CD4-positive, alpha-beta T cell treated with Interleukin-21 for 1 hour (primary cell): ENCODE results near the gene RERG.

ENCODE experiments used
- DNase-seq: peaks from one replicate; pipeline ENCODE4 v3.0.0-alpha.2; 2020

Gene RERG

DNA sequence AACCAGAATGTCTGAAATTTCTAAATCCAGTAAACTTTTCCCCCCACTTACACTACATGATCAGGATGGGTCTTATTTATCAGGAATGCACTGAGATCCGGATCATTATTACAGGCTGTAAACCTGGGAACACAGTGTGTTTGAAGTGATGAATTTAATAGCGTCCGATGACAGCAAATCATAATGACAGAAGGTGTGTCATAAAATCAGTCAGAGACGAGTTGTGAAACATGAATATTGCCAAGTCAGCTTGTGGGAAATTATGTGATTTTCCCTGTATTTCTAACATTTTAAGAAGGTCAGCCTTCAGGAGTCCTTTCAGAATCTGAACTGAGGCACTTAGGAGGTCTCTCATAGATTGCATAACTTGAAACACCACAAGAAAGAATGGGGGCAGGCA is 36.7 kb downstream of the RERG start:
- DNase-seq, result no peak

DNA sequence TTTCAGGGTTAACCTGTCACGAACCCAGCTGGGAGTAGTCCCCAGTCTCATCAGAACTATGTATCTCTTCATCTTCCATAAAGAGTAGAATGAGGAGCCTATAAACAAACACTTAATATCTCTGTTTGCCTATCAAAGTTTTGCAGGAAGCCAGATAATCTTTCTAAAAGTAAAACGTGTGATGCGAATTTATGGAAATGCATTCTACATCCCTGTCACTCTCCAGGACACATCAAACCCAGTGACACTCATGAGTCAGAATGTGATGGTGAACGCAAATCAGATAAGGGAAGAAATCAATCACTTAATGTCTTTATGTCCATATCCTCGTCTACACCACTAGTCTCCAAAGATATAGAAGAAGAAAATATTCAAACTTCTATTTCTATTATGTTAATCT is 37.4 kb downstream of the RERG start:
- DNase-seq, result no peak

DNA sequence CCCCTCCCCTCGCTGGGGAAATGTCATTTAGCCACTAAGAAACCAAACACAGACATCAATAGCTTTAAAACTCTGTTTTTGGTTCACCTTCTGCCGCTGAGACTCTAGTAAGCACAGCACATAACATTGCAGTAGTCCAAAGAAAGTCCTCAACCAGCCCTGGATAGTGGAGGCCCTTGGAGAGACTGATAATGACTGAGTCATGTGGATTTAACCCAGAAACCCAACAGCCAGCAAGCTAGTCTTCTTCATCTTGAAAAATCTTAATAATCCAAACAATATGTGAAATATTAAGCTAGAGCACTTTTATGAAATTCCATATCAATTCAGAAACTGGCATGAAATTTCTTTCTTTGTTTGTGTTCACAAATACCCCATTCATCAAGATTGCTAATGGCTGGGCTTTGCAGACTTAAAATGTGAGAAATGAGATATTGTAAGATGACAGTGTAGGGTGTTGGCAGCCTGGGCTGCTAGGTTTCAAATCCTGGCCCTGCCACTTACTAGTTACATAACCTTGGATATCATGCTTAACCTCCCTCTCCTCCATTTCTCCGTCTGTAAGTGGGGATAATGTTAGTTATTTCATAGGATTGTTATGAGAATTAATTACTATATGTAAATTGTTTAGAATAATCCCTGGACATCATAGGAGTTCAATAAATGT is 40.1 kb downstream of the RERG start:
- DNase-seq, result no peak

DNA sequence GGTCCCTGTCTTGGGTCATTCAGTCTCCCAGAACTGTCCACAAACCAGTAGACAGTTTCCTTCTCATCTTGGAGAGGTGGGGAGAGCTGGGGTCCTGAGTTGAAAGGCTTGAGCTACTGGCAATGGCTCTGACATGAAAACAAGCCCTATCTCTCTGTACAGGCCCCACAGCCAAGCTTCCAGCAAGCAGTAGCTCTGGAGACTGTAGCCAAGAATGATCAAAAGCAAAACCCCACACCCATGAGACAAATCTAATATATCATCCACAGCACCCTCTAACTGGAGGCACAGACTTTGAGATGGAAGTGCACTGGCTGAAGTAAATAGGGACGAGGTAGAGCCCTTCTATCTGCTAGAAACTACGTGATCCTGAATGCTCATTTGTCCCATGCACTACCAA is 40.9 kb downstream of the RERG start:
- DNase-seq, result no peak

DNA sequence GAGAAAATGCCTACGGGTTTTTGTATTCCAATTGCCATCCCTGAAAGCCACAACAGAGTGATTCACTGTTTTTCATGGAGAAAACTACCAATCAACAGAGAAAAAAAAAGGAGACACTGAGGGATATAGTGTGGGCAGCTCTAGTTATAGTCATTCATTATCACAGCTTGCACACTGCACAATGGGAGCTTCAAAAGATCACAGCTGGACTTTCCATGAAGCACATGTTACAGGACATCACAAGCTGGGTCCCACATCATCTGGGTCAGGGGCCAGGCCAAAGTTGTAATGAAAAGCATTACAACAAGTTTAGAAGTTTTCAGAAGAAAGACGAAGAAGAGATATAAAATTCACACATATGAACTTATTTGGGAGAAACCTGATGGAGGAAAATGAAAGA is 41.5 kb downstream of the RERG start:
- DNase-seq, result no peak

DNA sequence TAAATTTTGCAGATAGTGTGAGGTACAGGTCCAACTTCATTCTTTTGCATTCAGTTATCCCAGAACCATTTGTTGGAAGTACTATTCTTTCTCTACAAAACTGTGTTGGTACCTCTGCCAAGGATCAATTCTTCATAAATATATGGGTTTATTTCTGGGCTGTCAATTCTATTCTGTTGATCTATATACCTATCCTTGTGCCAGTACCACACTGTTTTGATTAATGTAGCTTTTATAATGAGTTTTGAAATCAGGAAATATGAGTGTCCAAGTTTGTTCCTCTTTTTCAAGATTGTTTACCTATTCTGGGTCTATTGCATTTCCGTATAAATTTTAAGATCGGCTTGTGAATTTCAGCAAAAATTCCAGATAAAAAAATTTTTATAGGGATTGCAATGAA is 48.1 kb downstream of the RERG start:
- DNase-seq, result no peak

DNA sequence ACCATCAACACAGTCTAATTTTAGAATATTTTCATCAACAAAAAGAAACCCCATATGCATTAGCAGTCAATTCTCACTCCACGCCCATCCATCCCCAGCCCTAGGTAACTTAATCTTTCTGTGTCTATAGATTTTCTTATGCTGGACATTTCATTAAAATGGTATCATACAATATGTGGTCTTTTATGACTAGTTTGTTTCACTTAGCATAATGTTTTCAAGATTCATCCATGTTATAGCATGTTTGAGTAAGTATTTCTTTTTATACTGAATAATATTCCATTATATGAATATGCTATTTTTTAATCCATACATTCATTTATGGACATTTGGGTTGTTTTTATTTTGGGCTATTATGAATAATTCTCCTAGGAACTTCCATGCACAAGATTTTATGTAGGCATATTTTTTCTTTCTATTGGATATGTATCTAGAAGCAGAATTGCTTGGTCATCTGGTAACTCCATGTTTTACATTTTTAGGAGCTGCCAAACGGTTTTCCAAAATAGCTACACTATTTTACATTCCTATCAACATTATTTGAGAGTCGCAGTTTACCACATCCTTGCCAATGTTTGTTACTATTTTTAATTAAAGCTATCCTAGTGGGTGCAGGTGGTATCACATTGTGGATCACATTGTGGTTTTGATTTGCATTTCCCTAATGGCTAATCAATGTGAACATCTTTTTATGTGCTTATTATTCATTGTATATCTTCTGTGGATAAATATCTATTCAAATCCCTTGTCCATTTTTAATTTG is 49.0 kb downstream of the RERG start:
- no peak for DNase-seq

DNA sequence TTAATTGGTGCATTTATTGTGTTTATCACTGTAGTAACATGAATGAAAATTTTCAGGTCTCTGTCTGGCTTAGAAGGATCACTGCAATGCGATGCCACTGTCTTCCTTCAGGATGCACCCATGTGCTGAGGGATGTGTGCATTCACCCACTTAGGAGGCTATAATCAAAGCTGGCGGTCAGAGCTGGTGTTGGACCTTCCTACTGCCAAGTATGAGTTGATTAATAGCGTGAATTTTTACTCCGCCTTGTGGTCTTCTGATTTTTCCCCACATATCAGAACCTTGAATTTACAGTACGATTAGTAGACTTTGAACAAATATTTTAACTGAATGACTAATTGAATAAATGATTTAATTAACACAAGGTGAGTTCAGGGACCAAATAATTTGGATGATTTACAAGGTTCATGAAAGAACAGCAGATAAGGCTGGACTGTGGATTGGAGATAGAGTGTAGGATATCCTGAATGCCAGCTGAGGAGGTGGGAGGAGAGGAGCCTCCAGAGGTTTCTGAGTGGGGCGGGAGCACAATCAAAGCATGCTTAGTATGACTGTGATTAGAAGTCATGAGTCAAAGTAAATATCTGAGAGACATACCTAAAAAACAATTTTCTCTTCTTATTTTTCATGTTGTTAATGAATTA is 50.1 kb downstream of the RERG start:
- DNase-seq, result no peak

DNA sequence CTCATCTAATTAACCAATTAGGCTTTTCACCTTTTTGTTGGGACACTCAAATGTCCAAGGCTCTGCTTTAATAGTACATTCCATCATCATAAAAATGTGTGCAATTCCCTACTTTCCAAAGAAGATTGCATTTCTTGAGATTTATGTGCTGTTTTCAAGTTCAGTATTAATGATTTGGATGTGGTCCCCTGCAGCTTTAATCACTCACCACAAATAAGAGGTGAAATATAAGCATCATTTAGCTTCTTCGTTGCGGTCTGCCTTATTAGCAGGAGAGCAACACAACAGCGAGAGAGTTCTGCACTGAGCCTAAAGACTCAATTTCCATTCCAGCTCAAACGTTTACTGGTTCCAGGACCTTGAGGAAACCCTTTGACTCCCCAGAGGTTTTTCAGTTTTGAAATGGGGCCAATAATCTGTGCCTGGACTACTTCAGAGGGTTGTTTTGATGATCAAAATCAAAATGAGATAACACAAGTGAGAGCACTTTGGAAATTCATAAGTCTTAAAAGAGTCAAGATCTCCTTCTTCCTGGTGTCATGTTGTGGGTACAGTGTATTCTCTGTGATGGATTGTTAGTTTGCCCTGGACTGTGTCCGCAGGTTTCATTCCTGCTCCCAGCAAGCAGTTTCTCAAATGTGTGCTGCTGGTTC is 53.1 kb downstream of the RERG start:
- DNase-seq, result no peak

DNA sequence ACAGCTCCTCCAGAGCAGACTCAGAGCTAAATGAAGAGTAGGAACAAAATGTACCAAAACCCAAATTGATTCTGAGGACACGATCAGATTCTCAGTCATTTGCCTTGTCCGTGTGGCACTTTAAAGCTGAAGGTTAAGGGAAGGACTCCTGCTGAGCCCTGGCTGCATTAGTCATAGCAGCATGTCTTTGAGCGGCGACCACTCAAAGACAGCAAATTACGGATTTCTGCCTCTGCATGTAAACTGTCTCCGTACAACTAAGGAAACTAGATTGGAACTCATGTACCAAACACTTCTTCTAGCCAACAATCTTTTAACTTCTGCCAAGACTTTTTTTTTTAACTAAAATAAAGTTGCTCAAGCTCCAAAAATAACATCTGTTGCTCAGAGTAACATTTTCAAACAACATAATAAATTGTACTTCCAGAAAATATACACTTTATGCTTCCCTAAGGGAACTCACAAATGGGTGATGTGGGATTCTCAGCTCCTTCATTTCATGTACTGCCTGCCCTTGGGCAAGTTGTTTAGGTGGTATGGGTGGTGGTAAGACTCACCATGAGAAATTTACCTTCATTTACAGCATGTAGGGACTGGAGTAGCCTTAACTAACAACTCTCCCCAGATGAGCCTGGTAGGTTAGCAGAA is 56.1 kb downstream of the RERG start:
- DNase-seq, result no peak

DNA sequence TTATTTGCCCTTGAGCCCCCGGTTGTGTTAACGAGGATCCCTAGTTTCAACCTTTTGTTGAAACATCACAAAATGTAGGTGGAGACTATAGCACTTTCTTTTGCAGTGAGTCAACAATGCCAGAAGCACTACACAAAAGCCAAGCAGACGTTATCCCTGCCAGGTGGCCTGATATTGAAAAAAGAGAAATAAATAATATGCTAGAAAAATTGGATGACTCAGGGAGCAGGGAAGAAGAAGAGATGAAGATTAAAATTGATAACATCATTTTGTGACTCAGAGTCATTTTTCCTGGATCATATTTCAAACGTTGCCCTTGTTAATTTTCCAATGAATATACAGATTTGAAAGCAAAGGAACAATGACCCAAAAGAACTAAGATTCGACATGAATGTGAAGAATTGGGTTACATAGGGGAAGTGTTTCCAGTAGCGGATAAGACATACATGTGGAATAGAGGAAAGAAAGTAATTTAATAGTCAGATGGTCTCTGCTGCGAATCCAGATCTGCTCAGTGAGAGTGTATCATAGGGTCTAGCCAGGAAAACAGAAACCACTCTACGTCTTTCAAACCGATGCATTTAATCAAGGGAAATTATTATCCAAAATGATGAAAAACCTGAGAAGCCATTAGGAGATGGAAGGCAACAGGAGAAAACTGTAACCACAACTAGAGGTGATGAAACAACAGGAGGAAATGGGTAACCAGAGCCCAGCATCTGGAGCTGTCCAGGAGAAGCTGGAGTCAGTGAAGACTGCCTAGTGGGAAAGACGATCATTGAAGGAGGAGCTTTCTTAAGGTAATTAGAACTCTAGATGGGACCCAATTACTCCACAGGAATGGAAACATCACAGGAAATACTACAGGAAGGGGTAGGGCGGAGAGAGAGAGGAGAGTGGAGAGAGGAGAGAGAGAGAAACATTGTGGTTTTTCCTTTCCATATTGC is 57.9 kb downstream of the RERG start:
- no peak for DNase-seq

DNA sequence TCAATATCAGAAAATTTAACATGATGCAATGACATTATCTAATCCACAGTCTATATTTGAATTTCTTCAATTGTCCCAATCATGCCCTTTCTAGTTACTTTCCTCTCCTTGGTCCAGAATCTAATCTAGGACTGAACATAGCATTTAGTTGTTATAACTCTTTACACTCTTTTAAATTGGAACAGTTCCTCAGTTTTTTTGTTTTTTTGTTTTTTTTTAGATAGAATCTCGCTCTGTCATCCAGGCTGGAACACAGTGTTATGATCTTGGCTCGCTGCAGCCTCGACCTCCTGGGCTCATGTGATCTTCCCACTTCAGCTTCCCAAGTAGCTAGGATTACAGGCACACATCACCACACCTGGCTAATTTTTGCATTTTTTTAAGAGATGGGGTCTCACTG is 63.1 kb downstream of the RERG start:
- no peak for DNase-seq

DNA sequence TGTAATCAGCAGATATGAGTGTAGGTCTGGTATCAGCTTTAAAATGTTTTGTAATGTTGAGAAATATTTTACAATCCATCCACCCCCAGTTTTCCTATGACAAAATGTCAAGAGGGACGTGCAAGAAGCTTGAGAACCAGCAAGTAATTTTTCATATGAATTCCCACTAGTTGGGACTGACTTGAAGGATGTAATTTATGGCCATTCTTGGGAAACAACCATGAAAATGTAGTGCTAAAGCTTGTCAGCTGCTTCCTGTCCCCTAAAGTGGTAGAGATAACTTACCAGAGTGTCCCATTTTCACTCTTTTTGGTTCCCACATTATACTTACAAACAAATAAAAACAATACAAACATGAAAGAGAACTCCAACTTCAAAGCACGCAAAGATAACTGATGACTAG is 63.9 kb downstream of the RERG start:
- DNase-seq, result no peak

DNA sequence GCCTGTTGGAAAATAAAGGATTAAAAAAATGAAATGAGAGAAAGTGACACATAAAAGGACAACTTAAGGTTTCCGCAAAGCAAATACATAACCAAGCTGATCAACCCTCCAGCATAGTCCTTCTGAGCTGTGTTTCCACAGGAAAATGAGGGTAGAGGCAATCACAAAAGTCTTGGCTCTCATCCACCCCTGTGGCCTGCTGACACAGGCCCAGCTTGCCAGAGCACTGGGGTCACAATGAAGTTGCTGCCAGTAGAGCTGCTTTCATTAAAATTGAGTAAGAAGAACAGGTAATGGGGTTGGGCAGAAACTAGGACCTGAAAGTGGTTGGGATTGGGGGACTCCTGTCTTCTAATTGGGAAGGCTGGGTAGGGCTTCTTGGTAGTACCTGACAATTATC is 65.9 kb downstream of the RERG start:
- DNase-seq, result no peak

DNA sequence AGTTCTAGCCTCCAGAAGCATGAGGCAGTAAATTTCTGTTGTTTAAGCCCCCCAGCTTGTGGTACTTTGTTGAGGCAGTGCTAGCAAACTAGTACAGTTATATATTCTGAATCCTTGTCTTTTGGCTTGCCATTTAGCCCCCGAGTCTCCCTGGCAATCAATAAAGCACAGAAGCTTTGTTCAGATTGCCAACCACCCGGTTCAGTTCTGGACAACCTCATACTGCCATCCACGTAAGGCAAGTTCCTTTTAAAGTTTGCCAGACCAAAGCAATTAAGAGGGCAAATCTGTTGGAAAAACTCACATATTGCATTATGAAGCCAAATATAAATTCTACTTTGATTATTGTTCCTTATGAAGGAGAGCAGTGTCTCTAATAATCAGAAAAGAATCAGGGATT is 67.1 kb downstream of the RERG start:
- DNase-seq, result no peak

DNA sequence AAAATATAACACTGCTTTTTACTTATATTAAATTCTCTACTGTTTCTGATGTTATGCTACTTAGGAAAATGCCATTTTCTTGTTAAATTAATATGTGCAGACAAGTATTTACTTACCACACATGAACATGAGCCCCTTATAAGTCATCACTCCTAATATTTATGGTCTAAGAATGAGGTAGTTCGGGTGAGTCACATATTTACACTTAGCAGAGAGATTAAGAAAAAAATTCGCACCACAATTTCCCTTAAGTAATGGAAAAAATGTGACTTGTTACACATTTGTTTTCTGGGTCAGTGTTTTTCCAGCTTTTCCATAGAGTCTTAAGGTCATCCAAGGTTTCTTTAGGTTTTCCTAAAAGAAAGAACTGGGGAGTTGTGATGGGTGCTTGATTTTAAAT is 68.3 kb downstream of the RERG start:
- DNase-seq, result no peak

DNA sequence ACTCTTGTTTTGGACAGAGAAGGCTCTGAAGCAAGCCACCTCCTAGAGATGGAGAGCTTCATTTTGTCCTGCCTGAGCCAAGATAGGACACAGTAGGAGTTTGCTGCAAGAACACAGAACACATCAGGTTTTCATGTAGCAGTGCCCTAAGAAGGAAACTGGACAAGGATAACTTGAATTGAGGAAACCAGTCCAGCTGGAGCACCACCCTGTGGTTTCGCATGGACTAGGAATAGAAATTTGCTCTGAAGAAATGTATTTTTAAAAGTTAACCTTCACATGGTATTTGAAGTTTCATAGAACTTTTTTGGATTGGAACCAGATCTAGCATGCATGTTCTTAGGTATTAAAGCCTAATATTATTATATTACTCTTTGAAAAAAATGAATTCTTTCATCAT is 68.8 kb downstream of the RERG start:
- DNase-seq, result no peak

DNA sequence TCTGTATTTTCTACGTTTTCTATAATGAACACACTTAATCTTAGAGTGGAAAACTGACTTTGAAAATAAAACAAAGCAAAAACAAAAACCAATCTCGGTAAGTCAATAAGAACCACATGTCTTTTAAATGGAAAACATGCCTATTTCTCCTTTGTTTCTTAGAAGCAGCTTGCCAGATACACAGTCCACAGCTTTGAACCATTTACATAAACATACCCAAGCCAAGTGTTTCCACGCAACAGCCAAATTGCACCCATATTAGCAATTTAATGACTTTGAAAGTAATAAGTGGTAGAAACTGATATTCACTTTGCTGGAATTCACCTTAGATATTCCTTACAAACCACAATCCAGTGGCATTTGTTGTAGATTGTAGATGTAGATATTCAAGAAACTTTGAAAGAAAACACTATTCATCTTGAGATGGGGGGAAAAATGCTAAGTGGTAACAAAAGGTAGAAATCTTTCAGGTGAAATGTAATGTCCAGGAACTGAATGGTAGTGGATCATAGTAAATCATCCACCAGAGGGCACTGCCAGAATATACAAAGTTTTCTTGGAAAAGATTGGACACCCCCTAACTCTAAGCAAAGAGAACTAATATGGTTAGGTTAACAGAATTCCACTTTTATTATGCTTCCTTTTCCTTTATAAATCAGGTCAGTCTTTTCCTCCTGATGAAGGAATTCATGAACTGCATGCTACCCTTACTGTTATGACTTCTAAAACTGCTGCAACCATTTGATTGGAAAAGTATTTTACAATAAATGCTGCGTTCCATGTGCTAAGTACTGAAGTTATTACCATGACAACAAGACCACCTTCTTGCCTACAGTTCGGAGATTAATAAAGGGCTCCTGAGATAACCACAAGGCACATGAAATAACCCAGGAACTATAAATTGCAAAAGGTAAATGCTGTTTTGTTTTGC is 69.8 kb downstream of the RERG start:
- DNase-seq, result no peak

DNA sequence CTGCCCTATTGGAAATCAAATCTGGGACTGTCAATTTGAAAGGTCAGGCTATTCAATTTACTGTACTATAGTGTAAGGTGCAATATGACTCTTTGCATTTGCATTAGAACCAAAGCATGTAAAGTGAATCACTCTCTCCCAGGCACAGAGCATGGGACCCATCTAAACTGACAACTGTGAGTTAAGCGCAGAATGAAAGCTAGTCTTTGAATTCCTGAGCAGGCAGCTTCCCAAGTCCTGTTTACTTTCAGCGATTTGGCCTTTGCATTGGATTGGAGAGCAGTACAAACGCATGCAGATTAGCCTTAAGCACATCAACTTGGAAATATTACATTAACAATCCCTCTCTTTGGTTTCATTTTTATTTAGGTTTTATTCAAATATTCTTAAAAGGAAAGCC is 74.6 kb downstream of the RERG start:
- no peak for DNase-seq

DNA sequence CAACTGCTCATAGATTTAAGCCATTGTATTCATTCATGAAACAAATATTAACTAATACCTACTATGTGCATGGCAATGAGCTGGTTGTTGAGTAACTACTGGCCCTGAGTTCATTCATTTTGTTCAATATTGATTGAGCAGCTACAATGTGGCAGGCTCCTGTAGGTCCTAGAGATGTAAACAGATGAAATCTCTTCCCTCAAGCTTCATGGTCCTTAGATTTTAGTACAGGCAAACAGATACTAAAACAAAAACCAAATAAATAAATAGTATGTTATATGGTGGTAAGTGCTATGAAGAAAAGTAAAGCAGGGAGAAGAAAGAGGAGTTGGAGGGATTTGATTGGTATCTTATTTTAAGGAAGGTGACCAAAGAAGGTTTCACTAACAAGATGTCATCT is 77.8 kb downstream of the RERG start:
- DNase-seq, result no peak

DNA sequence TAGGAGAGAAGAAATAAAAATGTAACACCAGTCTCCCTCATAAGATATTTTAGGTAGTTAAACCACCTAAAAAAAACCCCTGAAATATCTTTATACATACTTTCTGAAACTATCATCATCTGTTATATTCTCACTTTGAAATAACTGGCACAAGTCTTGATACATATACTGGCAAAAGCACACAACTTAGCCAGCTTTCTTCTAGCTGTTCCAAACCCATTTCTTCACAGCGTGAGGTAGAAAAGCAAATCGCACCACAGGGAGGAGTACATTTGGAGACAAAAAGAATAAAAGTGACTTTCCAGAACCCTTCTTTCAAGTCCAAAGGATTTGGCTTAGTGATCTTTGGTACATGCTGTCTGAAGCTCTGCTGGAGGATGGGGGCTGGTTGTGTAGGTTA is 78.5 kb downstream of the RERG start:
- DNase-seq, result no peak
